Subcutaneous abdominal adipose tissue (tissue), 5 donors: Measurements from ENCODE around the gene KIAA0408.

Experiments
- H3K27ac ChIP-seq: one replicate; pipeline ENCODE4 v1.7.0; 2013; ENCODE audit warnings: low read depth, mild to moderate bottlenecking, inconsistent platforms, low read length, moderate library complexity
- H3K27me3 ChIP-seq, 5 donors: one replicate each; pipeline ENCODE4 v1.7.0; 2013; ENCODE audit warnings: low read length in 5 of 5, inconsistent platforms in 1 of 5; ENCODE audit not compliant: control insufficient read depth in 5 of 5, insufficient read depth in 4 of 5
- H3K36me3 ChIP-seq, 5 donors: one replicate each; pipeline ENCODE4 v1.7.0; 2013; ENCODE audit warnings: low read length in 5 of 5; ENCODE audit not compliant: control insufficient read depth in 5 of 5, insufficient read depth in 5 of 5
- H3K4me1 ChIP-seq, 5 donors: one replicate each; pipeline ENCODE4 v1.7.0; 2013; ENCODE audit warnings: low read length in 5 of 5, mild to moderate bottlenecking in 3 of 5, moderate library complexity in 1 of 5; ENCODE audit not compliant: control insufficient read depth in 5 of 5, insufficient read depth in 5 of 5
- H3K4me3 ChIP-seq, 5 donors: one replicate each; pipeline ENCODE4 v1.7.0; 2013; ENCODE audit warnings: low read length in 5 of 5, low read depth in 1 of 5
- H3K9ac ChIP-seq, 5 donors: one replicate each; pipeline ENCODE4 v1.7.0; 2013; ENCODE audit warnings: low read length in 5 of 5, mild to moderate bottlenecking in 4 of 5, moderate library complexity in 3 of 5
- H3K9me3 ChIP-seq, 5 donors: one replicate each; pipeline ENCODE4 v1.7.0; 2013; ENCODE audit warnings: low read length in 5 of 5; ENCODE audit not compliant: control insufficient read depth in 5 of 5
- donor health status: healthy.
- donor health status: healthy.
- donor health status: healthy.
- donor health status: healthy.
- donor health status: healthy.

KIAA0408 gene

GRCh38 chr6:127482325-127482724 is 23.1 kb upstream of the KIAA0408 start:
- Histone ChIP-seq H3K36me3 (no peaks in the 10 kb centered on the region), H3K4me1 (peaks cover 0 to 10% (median 4%) of the 10 kb centered on the region in 5 donors), H3K9me3 (no peaks in the 10 kb centered on the region), H3K27ac (no peak overlapping the region), H3K27me3 (no peaks in the 10 kb centered on the region), H3K9ac (no peak overlapping the region), H3K4me3 (no peak overlapping the region)

- Histone ChIP-seq H3K9ac (no peak overlapping the region), H3K4me3 (no peak overlapping the region), H3K9me3 (no peaks in the 10 kb centered on the region), H3K27ac (no peak overlapping the region), H3K27me3 (no peaks in the 10 kb centered on the region), H3K36me3 (no peaks in the 10 kb centered on the region), H3K4me1 (peaks cover 0 to 10% (median 4%) of the 10 kb centered on the region in 5 donors)
These were observed 22.4 kb upstream of the KIAA0408 start for GRCh38 chr6:127481628-127482027.

DNA sequence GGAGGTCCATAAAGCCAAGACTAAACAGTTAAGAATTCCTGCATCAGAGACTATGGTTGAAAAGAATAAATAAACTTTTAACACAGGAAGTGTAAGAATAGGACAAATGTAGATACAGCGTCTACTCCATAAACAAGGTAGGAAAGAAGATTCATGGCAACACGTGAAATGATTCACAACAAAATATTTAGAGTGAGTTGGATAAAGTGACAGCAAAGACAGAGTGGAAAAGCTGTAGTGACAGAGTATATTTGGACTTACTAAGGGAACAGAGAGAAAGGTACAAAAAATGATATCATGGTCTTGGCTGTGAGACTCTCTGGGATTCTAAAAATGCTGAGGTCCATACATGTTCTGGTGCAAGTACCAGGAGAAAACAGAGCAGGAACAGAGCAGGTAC is 21.9 kb upstream of the KIAA0408 start:
- no peak overlapping the region for H3K9ac ChIP-seq
- no peaks in the 10 kb centered on the region for H3K27me3 ChIP-seq
- no peaks in the 10 kb centered on the region for H3K9me3 ChIP-seq
- peaks cover 0 to 10% (median 4%) of the 10 kb centered on the region in 5 donors for H3K4me1 ChIP-seq
- no peak overlapping the region for H3K4me3 ChIP-seq
- no peak overlapping the region for H3K27ac ChIP-seq
- no peaks in the 10 kb centered on the region for H3K36me3 ChIP-seq

- Histone ChIP-seq H3K9ac (no peak overlapping the region), H3K4me1 (no peaks in the 10 kb centered on the region), H3K27ac (no peak overlapping the region), H3K4me3 (no peak overlapping the region), H3K9me3 (peaks cover 0 to 2% (median 0%) of the 10 kb centered on the region in 5 donors), H3K27me3 (no peaks in the 10 kb centered on the region), H3K36me3 (no peaks in the 10 kb centered on the region)
These were observed 18.5 kb upstream of the KIAA0408 start for GRCh38 chr6:127477658-127478057.

GRCh38 chr6:127475823-127476176 is 16.6 kb upstream of the KIAA0408 start:
- Histone ChIP-seq H3K9me3 (peaks cover 0 to 2% (median 0%) of the 10 kb centered on the region in 5 donors), H3K4me1 (peaks cover 0 to 3% (median 0%) of the 10 kb centered on the region in 5 donors), H3K27me3 (no peaks in the 10 kb centered on the region), H3K27ac (no peak overlapping the region), H3K36me3 (no peaks in the 10 kb centered on the region), H3K9ac (no peak overlapping the region), H3K4me3 (no peak overlapping the region)

DNA sequence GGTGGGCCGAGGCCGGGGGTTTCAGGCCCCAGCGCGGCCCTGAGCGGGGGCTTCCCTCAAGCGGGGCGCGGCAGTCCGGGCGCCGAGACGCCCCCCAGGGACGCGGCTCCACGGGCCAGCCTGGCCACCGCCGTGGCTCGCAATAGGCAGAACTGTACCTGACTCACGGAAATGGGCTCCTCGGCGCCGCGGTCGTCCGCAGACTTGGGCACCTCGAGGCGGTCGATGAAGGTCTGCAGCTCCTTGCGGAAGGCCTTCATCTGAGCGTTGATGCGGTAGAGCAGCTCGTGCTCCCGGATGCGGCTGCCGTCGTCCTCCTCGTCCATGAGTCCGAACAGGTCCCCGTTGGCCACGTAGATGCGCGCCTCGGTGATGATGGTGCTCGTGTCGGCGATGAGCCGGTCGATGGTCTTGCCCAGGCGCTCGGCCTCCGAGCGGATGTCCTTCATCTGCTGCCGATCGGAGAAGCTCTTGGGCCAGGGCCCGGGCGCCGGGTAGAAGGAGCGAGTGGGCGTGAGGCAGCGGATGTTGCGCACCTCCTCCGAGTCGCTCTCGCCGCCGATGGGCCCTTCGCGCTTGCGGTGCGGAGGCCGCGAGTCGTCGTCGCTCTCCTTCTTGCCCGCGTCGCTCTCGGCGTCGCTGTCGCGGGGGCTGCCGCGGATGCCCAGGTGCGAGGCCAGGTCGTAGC is 16.1 kb upstream of the KIAA0408 start:
- Histone ChIP-seq H3K9ac (no peak overlapping the region), H3K27ac (no peak overlapping the region), H3K4me3 (no peak overlapping the region), H3K36me3 (no peaks in the 10 kb centered on the region), H3K9me3 (peaks cover 0 to 2% (median 0%) of the 10 kb centered on the region in 5 donors), H3K4me1 (peaks cover 0 to 3% (median 0%) of the 10 kb centered on the region in 5 donors), H3K27me3 (no peaks in the 10 kb centered on the region)

DNA sequence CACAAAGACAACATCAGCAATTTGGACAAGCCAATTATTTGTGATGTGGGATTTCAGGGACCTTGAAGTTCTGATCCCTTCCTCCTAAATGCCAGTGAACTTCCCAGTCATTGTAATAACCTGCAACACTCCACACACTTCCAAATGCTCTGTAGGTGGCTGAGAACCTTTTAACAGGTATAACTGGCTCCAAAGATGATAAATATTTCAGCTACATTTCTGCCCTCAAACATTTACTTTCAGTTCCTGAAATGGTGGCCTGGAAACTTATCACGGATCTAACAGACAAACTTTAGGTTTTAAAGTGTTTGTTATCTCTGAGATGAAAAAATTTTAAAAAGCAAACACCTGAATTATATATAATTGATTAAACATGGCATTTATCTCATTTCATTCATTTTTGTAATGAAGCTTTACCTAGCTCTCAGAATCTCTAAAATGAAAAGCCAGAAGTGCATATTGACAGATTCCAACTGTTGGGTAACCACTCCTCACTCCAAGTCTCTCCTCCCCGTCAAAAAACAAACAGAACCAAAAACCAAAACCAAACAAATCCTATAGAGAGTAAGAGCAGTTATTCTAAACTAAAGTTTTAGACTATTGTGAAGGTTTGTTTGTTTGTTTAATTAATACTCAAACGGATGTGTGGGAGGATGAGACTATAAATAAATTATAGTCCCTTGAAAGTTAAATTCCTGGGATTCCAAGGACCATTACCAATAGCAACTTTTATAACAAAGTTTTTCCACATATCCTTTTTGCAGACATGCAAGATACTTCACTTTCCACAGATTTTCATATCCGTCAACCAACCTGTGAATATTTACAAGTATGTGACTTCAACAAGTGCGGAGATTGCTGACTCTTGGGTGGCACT is 12.4 kb upstream of the KIAA0408 start:
- H3K9me3 ChIP-seq, result peaks cover 0 to 2% (median 0%) of the 10 kb centered on the region in 5 donors
- H3K36me3 ChIP-seq, result no peaks in the 10 kb centered on the region
- peaks cover 0 to 3% (median 0%) of the 10 kb centered on the region in 5 donors for H3K4me1 ChIP-seq
- no peaks in the 10 kb centered on the region for H3K27me3 ChIP-seq
- no peak overlapping the region for H3K4me3 ChIP-seq
- no peak overlapping the region for H3K9ac ChIP-seq
- no peak overlapping the region for H3K27ac ChIP-seq

GRCh38 chr6:127468936-127469335 is 9.7 kb upstream of the KIAA0408 start:
- Histone ChIP-seq H3K4me1 (peaks cover 0 to 11% (median 3%) of the 10 kb centered on the region in 5 donors), H3K9me3 (no peaks in the 10 kb centered on the region), H3K4me3 (no peak overlapping the region), H3K27ac (no peak overlapping the region), H3K27me3 (no peaks in the 10 kb centered on the region), H3K9ac (no peak overlapping the region), H3K36me3 (no peaks in the 10 kb centered on the region)

GRCh38 chr6:127466416-127466815 is 7.2 kb upstream of the KIAA0408 start:
- Histone ChIP-seq H3K4me1 (peaks cover 0 to 12% (median 4%) of the 10 kb centered on the region in 5 donors), H3K4me3 (no peak overlapping the region), H3K9ac (no peak overlapping the region), H3K27ac (no peak overlapping the region), H3K9me3 (no peaks in the 10 kb centered on the region), H3K36me3 (no peaks in the 10 kb centered on the region), H3K27me3 (no peaks in the 10 kb centered on the region)

DNA sequence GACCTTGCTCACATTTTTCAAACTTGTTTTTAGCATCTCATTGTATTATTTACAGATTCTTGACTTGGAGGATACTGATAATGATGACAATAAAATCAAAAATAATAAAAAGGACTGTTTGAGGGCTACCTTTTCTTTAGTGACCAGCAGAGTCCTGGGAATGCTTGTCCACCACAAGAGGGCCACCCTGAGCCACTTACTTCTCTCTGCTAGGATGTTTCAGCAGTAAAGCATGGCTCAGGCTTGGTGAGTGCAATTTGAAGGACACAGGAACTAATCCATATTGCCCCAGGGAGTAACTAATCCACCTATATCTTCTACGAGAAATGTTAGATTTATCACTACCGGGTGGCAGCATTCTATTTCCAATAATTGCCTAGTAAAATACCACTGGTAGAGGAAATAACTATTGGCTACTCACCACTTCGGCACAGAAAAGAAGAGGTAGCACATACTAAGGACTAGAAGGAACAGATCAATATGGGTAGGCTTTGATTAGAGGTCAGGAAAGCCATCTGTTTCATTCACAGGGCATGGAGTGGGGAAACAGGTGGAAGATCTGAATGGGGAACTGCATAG is 5.8 kb upstream of the KIAA0408 start:
- Histone ChIP-seq H3K27ac (peak overlapping the region; percentile 79), H3K4me1 (peaks cover 0 to 12% (median 4%) of the 10 kb centered on the region in 5 donors), H3K36me3 (no peaks in the 10 kb centered on the region), H3K9me3 (no peaks in the 10 kb centered on the region), H3K27me3 (no peaks in the 10 kb centered on the region), H3K4me3 (no peak overlapping the region), H3K9ac (no peak overlapping the region)
